GM18526 (cell line): ENCODE measurements around the gene PGM2L1.

Experiments used
- POLR2A ChIP-seq: IDR thresholded peaks from 3 replicates; pipeline ENCODE4 v1.6.1; 2011; ENCODE audit not compliant: insufficient read length; ENCODE audit errors: extremely low read depth

The PGM2L1 gene

DNA sequence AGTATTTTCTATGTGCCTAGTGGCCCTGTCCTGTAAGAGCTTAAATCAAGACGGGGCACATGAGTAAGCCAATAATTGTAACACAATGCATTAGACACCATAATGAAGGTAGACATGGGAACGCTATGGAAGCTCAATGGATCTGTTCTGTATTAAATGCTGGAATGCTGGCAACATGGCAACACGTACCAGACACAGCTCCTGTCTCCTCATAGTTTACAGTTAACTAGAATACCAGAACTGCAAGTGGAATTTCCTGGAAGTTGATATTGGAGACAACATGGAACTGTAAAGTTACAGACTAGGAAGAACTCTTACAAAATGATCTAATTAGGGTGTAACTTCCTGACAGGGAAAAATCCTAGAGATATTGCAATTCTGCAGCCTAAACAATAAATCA lies 99.2 kb downstream of the PGM2L1 start:
- no peak for TF ChIP-seq POLR2A

DNA sequence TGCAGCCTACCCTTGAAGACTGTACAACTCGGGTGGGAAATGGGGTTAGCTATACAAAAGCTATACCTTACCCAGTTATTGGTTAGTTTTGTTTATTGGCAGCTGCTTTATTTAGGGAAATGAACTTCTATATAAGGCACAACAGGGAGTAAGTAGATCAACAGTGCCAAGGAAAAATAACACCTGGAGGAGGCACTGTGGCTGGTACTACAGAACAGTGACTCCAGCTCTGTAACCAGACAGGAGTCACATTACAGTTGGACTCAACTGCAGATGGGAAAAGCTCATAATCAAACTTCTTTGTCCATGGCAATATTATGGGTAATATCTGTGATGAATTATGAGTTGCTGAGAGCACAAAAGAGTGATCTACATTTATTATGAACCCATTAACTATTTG lies 100.7 kb downstream of the PGM2L1 start:
- TF ChIP-seq POLR2A: no peak

DNA sequence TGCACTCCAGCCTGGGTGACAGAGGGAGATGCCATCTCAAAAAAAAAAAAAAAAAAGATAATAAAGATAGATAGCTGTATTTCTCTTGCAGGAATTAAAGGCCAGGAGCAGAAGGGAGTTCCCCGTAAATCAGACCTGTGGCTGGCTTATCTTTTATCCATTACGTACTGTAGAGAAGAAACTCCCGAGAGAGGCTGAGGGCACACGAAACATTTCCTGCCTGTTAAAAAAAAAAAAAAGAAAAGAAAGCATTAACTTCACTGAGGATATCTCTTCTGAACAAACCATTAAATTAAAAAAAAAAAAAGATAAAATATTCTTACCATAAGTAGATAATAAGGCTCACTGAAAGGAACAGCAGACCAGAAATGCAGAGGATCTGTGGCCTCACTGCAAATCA lies 109.3 kb downstream of the PGM2L1 start:
- TF ChIP-seq POLR2A: no peak

DNA sequence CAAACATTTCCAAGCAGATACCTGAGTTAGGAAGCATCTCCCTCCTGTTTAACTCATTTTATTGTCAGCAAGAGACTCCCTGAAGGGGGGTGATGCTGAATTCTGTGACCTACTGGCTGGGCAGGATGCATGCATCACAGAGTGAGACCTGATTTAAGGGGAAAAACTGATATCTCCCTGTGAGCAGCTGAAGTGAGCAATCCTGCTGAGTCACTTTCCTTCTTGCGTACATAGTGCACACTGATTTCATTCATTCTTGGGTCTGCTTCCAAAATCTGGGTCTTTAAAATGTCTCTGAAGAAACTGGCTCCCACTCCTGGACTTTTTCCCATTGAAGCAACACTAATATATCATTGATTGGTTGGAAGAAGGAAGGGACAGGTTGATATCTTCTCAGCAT lies 110.1 kb downstream of the PGM2L1 start:
- TF ChIP-seq POLR2A: no peak

DNA sequence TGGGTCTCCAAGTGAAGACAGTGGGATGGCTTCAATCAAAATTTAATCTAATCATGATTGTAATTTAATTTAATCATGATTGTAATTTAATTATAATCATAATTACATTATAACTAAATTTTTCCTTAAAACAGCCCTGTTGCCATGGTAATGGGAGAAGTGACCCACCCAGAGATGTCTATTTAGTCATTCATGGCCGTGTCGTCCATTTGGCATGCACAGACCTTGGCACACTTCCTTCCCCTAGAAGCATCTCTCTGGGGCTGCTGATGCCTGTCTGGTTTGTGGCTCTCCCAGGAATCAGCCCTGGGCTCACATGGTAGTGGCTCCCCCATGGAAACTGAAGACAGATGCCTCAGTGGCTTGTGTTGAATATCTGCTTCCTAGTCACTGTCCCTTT lies 113.8 kb downstream of the PGM2L1 start:
- no peak for TF ChIP-seq POLR2A

DNA sequence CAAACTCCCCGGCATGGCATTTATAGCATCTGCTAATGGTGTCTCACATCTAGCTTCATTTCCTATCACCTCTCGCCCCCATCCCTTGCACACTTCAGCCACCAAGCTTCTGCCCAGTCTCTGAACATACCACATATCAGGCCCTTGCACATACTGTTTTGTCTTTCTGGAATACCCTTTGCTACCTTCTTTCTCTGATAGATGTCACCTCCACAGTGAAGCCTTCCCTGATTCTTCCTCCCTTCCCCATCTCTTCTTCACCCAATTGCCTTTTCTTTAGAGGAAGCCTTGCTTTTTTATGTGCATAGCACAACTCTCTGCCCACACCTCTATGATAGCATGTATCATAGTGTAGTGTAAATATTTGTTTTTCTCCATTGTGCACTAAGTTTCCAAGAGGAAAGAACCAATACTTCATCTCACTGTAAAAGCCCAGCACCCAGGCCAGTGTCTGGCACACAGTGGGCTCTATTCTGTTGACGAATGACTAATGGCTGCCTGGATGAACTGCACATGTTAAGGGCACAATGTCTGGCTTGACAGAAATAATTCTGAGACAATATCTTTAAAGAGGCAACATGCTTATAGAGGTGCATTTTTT lies 114.6 kb downstream of the PGM2L1 start:
- TF ChIP-seq POLR2A: no peak

DNA sequence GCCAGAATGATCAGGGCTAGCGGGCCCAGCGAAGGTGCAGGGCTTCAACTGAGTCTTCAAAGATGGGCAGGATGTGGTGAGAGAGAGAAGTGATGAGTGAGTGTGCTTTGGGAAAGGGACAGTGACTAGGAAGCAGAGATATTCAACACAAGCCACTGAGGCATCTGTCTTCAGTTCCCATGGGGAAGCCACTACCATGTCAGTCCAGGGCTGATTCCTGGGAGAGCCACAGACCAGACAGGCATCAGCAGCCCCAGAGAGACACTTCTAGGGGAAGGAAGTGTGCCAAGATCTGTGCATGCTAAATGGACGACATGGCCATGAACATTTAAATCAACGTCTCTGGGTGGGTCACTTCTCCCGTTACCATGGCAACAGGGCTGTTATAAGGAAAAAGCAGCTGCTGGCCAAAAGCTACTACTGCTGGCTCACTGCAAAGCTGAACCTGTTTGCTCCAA lies 115.3 kb downstream of the PGM2L1 start:
- TF ChIP-seq POLR2A: no peak

DNA sequence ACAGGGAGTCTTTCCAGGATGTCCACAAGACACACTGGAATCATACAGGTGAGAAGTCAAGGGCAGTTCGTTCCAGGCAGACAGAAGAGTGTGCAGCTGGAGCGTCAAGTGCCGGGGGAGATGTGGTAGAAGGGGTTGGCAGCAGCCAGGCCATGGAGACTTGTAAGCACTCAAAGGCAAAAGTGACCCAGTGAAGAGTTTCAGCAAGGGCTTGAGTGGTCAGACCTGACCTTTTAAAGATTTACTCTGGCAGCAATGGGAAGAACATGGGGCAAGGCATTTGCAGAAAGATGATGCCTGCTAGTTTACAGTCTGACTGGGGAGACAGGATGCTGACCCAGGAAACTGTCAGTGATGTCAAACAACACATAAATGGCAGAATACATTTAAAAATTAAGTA lies 115.8 kb downstream of the PGM2L1 start:
- TF ChIP-seq POLR2A: no peak

DNA sequence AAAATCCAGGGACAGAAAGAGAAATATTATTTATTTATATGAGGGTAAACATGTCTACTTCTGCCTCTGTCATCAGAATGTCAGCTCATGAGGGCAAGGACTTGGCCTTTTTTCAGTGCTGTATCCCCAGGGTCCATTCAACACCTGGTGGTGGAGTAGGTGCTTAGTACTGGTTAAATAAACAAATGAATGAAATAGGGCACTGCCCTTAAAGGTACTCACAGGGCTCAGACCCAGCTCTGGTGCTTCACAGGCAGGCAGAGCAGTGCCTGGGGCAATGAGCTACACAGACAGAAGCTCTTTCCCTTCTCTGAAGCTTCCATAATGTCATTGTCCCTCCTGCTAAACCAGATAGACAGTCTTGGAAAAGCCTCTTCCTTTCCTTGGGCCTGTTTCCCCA lies 117.7 kb downstream of the PGM2L1 start:
- TF ChIP-seq POLR2A: no peak
